ENCODE measurements around the gene PUSL1.

PUSL1 gene

GRCh38 chr1:1293263-1294249, 14.8 kb upstream of the PUSL1 start:
- no peak overlapping the region for H3K27ac ChIP-seq
- DNase-seq (ENCODE audit: low read depth, low spot score) = no peak

GRCh38 chr1:1294250-1294890, 14.0 kb upstream of the PUSL1 start:
- DNase-seq (ENCODE audit: low read depth, low spot score) = no peak
- no peak overlapping the region for H3K27ac ChIP-seq

- DNase-seq (ENCODE audit: low read depth, low spot score) = no peak
- no peak overlapping the region for H3K27ac ChIP-seq
These were observed 13.1 kb upstream of the PUSL1 start for GRCh38 chr1:1295154-1295923.

GRCh38 chr1:1296070-1297061, 12.0 kb upstream of the PUSL1 start:
- DNase-seq (ENCODE audit: low read depth, low spot score) = no peak
- H3K27ac ChIP-seq = no peak overlapping the region

- H3K27ac ChIP-seq = no peak overlapping the region
- DNase-seq (ENCODE audit: low read depth, low spot score) = no peak
These were observed 10.5 kb upstream of the PUSL1 start for GRCh38 chr1:1297802-1298424.

- DNase-seq (ENCODE audit: low read depth, low spot score) = no peak
- no peak overlapping the region for H3K27ac ChIP-seq
These were observed 9.3 kb upstream of the PUSL1 start for GRCh38 chr1:1298861-1299685.

- H3K27ac ChIP-seq = no peak overlapping the region
- DNase-seq (ENCODE audit: low read depth, low spot score) = no peak
These were observed 8.6 kb upstream of the PUSL1 start for GRCh38 chr1:1299686-1300351.

GRCh38 chr1:1300352-1300739, 8.1 kb upstream of the PUSL1 start:
- DNase-seq (ENCODE audit: low read depth, low spot score) = no peak
- H3K27ac ChIP-seq = no peak overlapping the region

GRCh38 chr1:1302006-1302430, 6.4 kb upstream of the PUSL1 start:
- H3K27ac ChIP-seq = no peak overlapping the region
- DNase-seq (ENCODE audit: low read depth, low spot score) = no peak

GRCh38 chr1:1302951-1303509, 5.4 kb upstream of the PUSL1 start:
- H3K27ac ChIP-seq = no peak overlapping the region

GRCh38 chr1:1303736-1304135, 4.7 kb upstream of the PUSL1 start:
- DNase-seq (ENCODE audit: low read depth, low spot score) = no peak
- H3K27ac ChIP-seq = no peak overlapping the region

More at GRCh38 chr1:1302951-1303509, 5.4 kb upstream of the PUSL1 start:
- no peak for DNase-seq (ENCODE audit: low read depth, low spot score)

GRCh38 chr1:1304331-1305299, 3.8 kb upstream of the PUSL1 start:
- peak overlapping the region; percentile 63 for H3K27ac ChIP-seq
- DNase-seq (ENCODE audit: low read depth, low spot score) = no peak

GRCh38 chr1:1305300-1306069, 2.9 kb upstream of the PUSL1 start:
- H3K27ac ChIP-seq = peak overlapping the region; percentile 63
- no peak for DNase-seq (ENCODE audit: low read depth, low spot score)

GRCh38 chr1:1306070-1306660, 2.2 kb upstream of the PUSL1 start:
- DNase-seq (ENCODE audit: low read depth, low spot score) = no peak
- H3K27ac ChIP-seq = peak overlapping the region; percentile 63

- no peak for DNase-seq (ENCODE audit: low read depth, low spot score)
- H3K27ac ChIP-seq = no peak overlapping the region
These were observed 1.6 kb upstream of the PUSL1 start for GRCh38 chr1:1306661-1307260.

All from epithelial cell of prostate (primary cell).